Umbilical cord (tissue), 2 donors: ENCODE results near the gene ANTKMT. TPM values are rescaled to one million over a fixed set of nuclear protein-coding genes. Genes with fewer than 3 reads are reported as not detected.

Experiments
- DNase-seq: peaks from one replicate; pipeline ENCODE4 v3.0.0-alpha.2; 2015; ENCODE audit warnings: low spot score
- total RNA-seq: library from RNA; depleted of rRNA; stranded (reverse); fragments of >200 nt; gene quantifications from one replicate; pipeline ENCODE4 v1.2.3, GENCODE V29; 2014; ENCODE audit warnings: low replicate concordance; ENCODE audit not compliant: insufficient read depth

ANTKMT gene, protein sequence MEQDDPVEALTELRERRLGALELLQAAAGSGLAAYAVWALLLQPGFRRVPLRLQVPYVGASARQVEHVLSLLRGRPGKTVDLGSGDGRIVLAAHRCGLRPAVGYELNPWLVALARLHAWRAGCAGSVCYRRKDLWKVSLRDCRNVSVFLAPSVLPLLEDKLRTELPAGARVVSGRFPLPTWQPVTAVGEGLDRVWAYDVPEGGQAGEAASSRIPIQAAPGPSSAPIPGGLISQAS
- 35.6 TPM for total RNA-seq

GRCh38 chr16:720990-721764, at the start of gene ANTKMT:
TSS of gene ANTKMT (plus strand) at chr16:721146. CDS start at chr16:721275, 129 bp downstream.
- peak; percentile 73 for DNase-seq

GRCh38 chr16:671353-672131, 49.4 kb upstream of the ANTKMT start:
- no peak for DNase-seq

DNA sequence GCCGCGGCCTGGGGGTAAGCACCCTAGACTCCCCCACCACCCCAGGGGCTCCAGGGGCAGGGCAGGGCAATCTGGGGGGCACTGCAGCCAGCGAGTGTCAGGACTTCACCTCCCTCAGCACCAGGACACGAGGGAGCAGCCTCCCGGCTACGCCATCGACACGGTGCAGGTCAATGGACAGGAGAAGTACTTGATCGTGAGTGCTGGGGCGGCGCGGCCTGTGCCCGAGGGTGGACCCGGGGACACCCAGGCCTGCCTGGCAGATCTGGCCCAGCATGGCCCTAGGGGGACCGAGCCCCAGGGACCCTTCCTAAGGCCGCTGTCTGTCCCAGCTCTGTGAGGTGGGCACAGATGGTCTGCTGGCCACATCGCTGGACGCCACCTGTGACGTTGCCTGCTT, 48.6 kb upstream of the ANTKMT start:
- no peak for DNase-seq

DNA sequence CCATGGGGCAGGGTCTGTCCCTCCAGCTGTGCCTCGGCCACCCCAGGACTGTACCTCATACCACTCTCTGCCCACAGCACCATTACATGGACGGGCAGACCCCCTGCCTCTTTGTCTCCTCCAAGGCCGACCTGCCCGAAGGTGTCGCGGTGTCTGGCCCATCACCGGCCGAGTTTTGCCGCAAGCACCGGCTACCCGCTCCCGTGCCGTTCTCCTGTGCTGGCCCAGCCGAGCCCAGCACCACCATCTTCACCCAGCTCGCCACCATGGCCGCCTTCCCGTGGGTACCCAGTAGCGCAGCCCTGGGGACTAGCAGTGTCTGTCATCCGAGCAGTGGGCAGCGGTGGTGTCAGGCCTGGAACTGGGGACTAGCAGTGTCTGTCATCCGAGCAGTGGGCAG, 48.1 kb upstream of the ANTKMT start:
- DNase-seq: no peak

DNA sequence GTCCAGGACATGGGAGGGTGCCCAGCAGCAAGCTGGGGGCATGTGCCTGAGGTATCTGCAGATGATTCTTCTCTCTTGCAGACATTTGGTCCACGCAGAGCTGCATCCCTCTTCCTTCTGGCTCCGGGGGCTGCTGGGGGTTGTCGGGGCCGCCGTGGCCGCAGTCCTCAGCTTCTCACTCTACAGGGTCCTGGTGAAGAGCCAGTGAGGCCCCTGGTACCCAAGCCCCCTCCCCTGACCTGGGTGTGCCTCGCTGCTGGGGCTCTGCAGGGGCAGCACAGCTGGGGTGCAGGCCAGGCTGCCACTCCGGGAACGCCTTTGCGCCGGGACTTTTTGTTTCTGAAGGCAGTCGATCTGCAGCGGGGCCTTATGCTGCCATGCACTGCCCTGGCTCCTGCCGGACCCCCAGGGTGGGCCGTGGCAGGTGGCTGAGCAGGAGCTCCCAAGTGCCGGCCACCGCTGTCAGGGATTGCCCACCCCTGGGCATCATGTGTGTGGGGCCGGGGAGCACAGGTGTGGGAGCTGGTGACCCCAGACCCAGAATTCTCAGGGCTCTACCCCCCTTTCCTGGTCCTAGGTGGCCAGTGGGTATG, 47.5 kb upstream of the ANTKMT start:
- no peak for DNase-seq

- no peak for DNase-seq
These were observed 46.6 kb upstream of the ANTKMT start for GRCh38 chr16:674214-674881.

DNA sequence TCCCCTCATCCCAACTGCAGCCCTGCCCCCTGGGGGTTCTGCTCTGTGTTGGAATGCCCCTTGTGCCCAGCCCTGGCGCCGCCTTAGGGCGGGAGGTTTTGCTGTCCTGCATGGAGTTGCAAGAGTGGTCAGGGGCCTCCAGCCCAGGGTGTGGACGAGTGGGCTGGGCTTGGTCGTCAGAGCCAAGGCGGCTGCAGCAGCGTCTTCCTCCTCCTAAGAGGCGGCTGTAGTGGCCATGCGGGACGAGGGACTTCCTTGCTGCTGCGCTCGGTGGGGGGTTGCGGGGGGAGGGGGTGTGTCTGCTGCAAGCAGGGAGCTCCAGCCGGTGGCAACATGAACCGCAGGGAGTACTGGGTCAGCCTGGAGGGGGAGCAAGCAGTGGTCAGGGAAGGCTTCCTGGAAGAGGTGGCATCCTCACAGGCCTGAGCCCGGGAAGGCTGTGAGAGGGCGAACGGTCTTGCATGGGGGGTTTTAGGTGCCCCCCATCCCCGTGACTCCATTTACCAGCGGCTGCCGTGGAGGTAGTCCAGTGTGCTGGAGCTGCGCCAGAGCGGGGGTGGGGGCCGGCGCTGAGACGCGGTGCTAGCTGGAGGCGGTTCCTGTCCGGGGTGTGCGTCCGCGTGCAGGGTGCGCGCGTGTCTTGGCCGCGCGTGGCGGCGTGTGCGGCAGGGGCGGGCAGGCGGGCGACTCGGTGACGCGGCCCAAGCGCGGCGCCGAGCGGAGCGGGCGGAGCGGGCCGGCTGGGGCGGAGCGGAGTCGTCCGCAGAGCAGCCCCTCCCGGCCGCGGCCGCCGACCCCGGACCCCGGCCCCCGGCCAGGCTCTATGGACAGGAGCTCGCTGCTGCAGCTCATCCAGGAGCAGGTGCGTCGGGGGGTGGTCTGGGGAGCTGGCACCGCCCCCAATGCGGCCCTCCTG, 45.7 kb upstream of the ANTKMT start, which contains the start of gene RHBDL1:
Gene RHBDL1, plus strand, starts transcription at position 704 of the 916 bp plus-strand sequence. Its CDS starts 120 bp downstream, at position 824.
- DNase-seq: peak; percentile 32

DNA sequence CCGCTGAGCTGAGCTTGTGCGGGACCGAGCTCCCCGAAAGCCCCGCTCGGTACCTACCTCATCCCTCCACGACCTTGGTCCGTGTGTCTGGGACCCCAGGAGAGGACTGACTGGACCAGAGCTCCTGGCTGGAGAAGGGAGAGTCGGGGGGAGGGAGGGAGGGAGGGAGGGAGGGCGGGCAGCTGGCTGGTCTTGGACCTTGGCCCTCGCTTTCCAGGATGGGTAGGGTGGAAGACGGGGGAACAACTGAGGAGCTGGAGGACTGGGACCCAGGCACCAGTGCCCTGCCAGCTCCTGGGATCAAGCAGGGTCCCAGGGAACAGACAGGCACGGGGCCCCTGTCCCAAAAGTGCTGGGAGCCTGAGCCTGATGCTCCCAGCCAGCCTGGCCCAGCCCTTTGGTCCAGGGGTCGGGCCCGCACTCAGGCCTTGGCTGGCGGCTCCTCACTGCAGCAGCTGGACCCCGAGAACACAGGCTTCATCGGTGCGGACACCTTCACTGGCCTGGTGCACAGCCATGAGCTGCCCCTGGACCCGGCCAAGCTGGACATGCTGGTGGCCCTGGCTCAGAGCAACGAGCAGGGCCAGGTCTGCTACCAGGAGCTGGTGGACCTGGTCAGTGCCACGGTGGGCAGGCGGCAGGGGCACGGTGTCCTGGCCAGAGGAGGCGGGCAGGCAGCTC, 44.9 kb upstream of the ANTKMT start:
- DNase-seq: no peak

DNA sequence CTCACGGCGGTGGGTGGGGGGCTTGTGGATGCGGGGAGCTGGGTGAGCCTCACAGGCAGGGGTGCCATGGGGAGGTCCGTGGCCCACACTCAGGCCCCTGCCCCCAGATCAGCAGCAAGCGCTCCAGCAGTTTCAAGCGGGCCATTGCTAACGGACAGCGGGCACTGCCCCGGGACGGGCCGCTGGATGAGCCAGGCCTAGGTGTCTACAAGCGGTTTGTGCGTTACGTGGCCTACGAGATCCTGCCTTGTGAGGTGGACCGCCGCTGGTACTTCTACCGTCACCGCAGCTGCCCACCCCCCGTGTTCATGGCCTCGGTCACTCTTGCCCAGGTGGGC, 44.4 kb upstream of the ANTKMT start:
- no peak for DNase-seq

- DNase-seq: peak; percentile 67
These were observed 44.0 kb upstream of the ANTKMT start for GRCh38 chr16:676913-677312.

- DNase-seq: no peak
These were observed 43.4 kb upstream of the ANTKMT start for GRCh38 chr16:677316-678190.

- DNase-seq: no peak
These were observed 42.6 kb upstream of the ANTKMT start for GRCh38 chr16:678209-678857.

DNA sequence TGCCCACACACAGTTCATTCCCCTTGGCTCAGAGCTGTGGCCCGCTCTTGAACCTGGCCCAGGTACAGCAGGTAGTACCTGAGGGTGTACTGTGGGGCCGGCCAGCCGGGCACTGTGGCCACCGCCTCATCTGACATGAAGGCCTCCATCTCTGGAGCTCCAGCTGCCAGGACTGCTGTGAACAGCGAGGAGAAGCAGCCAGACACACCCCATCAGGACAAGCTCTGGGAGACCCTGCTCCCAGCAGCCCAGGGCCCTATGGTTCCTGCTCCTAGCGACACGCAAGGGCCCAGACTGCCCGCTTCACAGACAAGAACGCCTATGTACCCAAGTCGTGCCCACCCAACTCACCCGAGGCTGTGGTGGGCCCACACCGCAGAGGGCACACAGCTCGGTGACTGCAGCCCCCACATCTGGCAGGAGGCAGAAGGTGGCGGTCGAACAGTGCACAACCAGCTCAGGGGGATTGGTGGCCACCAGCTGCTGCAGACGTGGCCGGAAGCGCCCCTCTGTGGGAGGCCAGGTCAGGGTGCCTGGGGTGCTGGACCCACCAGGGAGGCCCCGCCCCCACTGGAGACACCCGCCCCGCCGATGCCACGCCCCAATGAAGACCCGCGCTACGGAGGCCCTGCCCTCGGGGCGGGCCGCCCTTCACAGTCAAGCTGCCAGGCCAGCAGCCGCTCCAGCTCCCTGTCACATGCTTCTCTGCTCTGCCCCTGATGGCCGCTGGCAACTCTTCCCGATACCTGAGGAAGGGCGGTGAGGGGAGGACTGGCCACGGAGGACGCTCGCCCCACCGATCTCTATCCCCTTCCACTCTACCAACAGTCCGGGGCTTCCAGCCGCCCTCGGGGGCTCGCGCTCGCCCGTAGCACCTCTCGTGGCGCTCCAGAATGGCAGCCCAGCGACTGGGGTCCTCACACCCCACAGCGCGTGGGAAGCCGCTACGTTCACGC, 41.8 kb upstream of the ANTKMT start:
- DNase-seq: peak; percentile 77

- peak; percentile 86 for DNase-seq
These were observed 40.9 kb upstream of the ANTKMT start, which contains the start of gene STUB1 for GRCh38 chr16:679814-680624. TSS of gene STUB1 (plus strand) at chr16:680410. CDS start at chr16:680526, 116 bp downstream.

DNA sequence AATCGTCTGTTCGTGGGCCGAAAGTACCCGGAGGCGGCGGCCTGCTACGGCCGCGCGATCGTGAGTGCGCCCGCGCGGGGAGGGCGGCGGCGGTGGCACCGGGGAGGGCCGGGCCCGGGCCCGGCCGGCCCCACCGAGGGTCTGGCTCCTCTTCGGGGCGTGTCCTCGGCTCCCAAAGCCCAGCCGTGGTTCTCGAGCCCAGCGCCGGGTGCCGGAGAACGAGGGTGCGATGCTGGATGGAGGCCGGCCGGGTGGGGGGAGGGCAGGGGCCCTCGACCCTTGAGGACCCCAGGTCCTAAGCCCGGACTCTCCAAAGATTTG, 40.4 kb upstream of the ANTKMT start:
- DNase-seq: no peak
